Measurements from ENCODE around the gene MED12.

DNA sequence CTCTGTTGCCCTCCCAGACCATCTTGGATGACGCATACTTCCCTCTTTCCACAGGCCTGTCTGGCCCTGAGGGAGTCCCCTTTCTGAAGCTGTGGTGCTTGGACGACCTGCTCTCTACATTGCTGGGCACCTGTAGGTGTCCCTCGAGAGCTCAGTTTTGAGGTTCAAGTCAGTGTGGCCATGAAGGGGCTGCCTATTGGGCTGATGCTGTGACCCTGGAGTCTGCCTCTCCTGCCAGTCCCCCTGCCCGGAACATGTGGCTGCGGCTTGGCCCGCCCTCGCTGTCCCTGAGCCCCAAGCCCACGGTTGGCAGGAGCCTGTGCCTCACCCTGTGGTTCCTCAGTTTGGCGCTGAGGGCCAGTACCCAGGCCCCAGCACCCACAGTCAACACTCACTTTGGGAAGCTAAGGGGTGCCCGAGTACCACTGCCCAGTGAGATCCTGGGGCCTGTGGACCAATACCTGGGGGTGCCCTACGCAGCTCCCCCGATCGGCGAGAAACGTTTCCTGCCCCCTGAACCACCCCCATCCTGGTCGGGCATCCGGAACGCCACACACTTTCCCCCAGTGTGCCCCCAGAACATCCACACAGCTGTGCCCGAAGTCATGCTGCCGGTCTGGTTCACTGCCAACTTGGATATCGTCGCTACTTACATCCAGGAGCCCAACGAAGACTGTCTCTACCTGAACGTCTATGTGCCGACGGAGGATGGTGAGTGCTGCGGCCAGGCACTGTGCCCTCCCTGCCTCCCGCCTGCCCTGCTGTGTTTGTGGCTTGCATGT is 29.3 kb downstream of the MED12 start:
- no peak for TF ChIP-seq POLR2AphosphoS5 (IDR thresholded peaks at IDR 0.05)
- TF ChIP-seq, protein P1, sequence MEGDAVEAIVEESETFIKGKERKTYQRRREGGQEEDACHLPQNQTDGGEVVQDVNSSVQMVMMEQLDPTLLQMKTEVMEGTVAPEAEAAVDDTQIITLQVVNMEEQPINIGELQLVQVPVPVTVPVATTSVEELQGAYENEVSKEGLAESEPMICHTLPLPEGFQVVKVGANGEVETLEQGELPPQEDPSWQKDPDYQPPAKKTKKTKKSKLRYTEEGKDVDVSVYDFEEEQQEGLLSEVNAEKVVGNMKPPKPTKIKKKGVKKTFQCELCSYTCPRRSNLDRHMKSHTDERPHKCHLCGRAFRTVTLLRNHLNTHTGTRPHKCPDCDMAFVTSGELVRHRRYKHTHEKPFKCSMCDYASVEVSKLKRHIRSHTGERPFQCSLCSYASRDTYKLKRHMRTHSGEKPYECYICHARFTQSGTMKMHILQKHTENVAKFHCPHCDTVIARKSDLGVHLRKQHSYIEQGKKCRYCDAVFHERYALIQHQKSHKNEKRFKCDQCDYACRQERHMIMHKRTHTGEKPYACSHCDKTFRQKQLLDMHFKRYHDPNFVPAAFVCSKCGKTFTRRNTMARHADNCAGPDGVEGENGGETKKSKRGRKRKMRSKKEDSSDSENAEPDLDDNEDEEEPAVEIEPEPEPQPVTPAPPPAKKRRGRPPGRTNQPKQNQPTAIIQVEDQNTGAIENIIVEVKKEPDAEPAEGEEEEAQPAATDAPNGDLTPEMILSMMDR (IDR thresholded peaks at IDR 0.05) = no peak
- TF ChIP-seq POLR2A (IDR thresholded peaks at IDR 0.05) = no peak
- TF ChIP-seq EP300 (IDR thresholded peaks at IDR 0.05; ENCODE audit: low read depth) = no peak
